H1 (cell line): Measurements from ENCODE around the gene NODAL. TPM values are rescaled to one million over a fixed set of nuclear protein-coding genes. Genes with fewer than 3 reads are reported as not detected.

Experiments used
- ASH2L ChIP-seq: fragments of 200-600, 300-600 bp; sonication (generic); IDR thresholded peaks from one replicate; pipeline ENCODE4 v1.7.1; 2017; ENCODE audit warnings: low read length
- ATF2 ChIP-seq: IDR thresholded peaks from 2 replicates; pipeline ENCODE4 v1.6.1; 2012; ENCODE audit warnings: low read length, inconsistent platforms
- CHD7 ChIP-seq: fragments of 300-600 bp; sonication (generic); IDR thresholded peaks from 2 replicates; pipeline ENCODE4 v1.7.1; 2012; ENCODE audit warnings: low read length, moderate library complexity, mild to moderate bottlenecking, inconsistent platforms; ENCODE audit not compliant: insufficient replicate concordance
- CREB1 ChIP-seq: IDR thresholded peaks from 2 replicates; pipeline ENCODE4 v1.6.1; 2012; ENCODE audit warnings: inconsistent platforms
- EZH2 ChIP-seq: fragments of 200-600 bp; sonication (generic); IDR thresholded peaks from 2 replicates; pipeline ENCODE4 v1.7.1; 2012; ENCODE audit warnings: low read depth, mild to moderate bottlenecking, moderate library complexity, low read length, inconsistent platforms; ENCODE audit not compliant: severe bottlenecking
- JUN ChIP-seq: IDR thresholded peaks from 2 replicates; pipeline ENCODE4 v1.6.1; 2011; ENCODE audit warnings: low read depth, mild to moderate bottlenecking, improper control_type of control experiment, low read length
- KDM4A ChIP-seq: IDR thresholded peaks from one replicate; pipeline ENCODE4 v1.7.1; 2012; ENCODE audit warnings: low read depth, mild to moderate bottlenecking, moderate library complexity, low read length, inconsistent platforms; ENCODE audit not compliant: severe bottlenecking
- SIX5 ChIP-seq: IDR thresholded peaks from 2 replicates; pipeline ENCODE4 v1.6.1; 2011; ENCODE audit warnings: mild to moderate bottlenecking, low read depth, low read length
- polyA plus RNA-seq, 7 experiments: library from polyadenylated mRNA; depleted of rRNA in 3 of 7; stranded (reverse) in 5 of 7; unstranded in 2 of 7; fragments of >200 nt in 5 of 7; fragments of 200-250 nt in 2 of 7; gene quantifications; 1 replicate in 5 of 7; 2 replicates in 1 of 7; 4 replicates in 1 of 7; pipeline versions ENCODE4 v1.2.1 to v1.2.3, GENCODE V29; 2011 to 2013; ENCODE audit warnings: missing spikeins in 2 of 7, mixed read lengths in 2 of 7
- total RNA-seq: library from RNA; stranded (reverse); fragmentation: NEBNext Ultra II Directional; extraction: Animal tissue kit (Norgen Biotek cat#: 25700); gene quantifications from 2 replicates; pipeline ENCODE4 v1.2.1, GENCODE V29; 2021

The NODAL gene
- total and polyA plus RNA-seq, 2 of the 8 experiments (the other 6 are each of a cell fraction or from before 2014, with no cell fraction given) = 2.0 to 7.3 TPM

GRCh38 chr10:70399177-70399576 is 42.3 kb downstream of the NODAL start (continued):
- TF ChIP-seq CHD7 (no peak), CREB1 (no peak), KDM4A (no peak), JUN (no peak), EZH2 (no peak), ATF2 (no peak), SIX5 (no peak), ASH2L (no peak)
